ENCODE measurements around the gene GPR142. TPM values are rescaled to one million over a fixed set of nuclear protein-coding genes. Genes with fewer than 3 reads are reported as not detected.

The GPR142 gene
- total RNA-seq, 2 donors from 2014 or later = 0.31 TPM; not detected in 1

- ATAC-seq (peak; percentile 80), DNase-seq (peak in 1 of 2 donors; percentile 63)
- intact Hi-C loops (cut with DNase I, micrococcal nuclease) = no loop called here
Observed at GRCh38 chr17:74361230-74362068, 5.9 kb upstream of the GPR142 start, which contains the start of gene BTBD17. TSS of gene BTBD17 (minus strand) at chr17:74361868. CDS start at chr17:74361819, 49 bp downstream.

- intact Hi-C loops (cut with DNase I, micrococcal nuclease) = no loop called here
- no peak for DNase-seq
- no peak for ATAC-seq
Observed at GRCh38 chr17:74362069-74362405, 5.3 kb upstream of the GPR142 start.

- ATAC-seq (no peak), DNase-seq (no peak)
- intact Hi-C loops (cut with DNase I, micrococcal nuclease) = no loop called here
Observed at GRCh38 chr17:74362810-74363498, 4.4 kb upstream of the GPR142 start.

- peak; percentile 84 for ATAC-seq
- intact Hi-C loops (cut with DNase I, micrococcal nuclease) = no loop called here
- peak; percentile 63 to 82 for DNase-seq
Observed at GRCh38 chr17:74368341-74369081, 1.2 kb downstream of the GPR142 start.

- DNase-seq (peak; percentile 50 to 72), ATAC-seq (peak; percentile 43)
- intact Hi-C loops (cut with DNase I, micrococcal nuclease) = no loop called here
Observed at GRCh38 chr17:74369221-74369620, 1.9 kb downstream of the GPR142 start.

GRCh38 chr17:74369665-74370490 lies 2.6 kb downstream of the GPR142 start:
- DNase-seq (no peak), ATAC-seq (no peak)
- intact Hi-C loops (cut with DNase I, micrococcal nuclease) = no loop called here

- intact Hi-C loops (cut with DNase I, micrococcal nuclease) = no loop called here
- DNase-seq = no peak
- ATAC-seq = no peak
Observed at GRCh38 chr17:74371653-74372147, 4.4 kb downstream of the GPR142 start.

- intact Hi-C loops (cut with DNase I, micrococcal nuclease) = no loop called here
- ATAC-seq = no peak
- DNase-seq = no peak
Observed at GRCh38 chr17:74372426-74372825, 5.1 kb downstream of the GPR142 start.

GRCh38 chr17:74373838-74374606 lies 6.7 kb downstream of the GPR142 start:
- DNase-seq = peak; percentile 56 to 76
- intact Hi-C loops (cut with DNase I, micrococcal nuclease) = no loop called here

GRCh38 chr17:74374858-74375257 lies 7.6 kb downstream of the GPR142 start:
- ATAC-seq (no peak), DNase-seq (no peak)
- intact Hi-C loops (cut with DNase I, micrococcal nuclease) = loop anchor here in 1 of 2 donors (5.0 kb wide), 1 partner anchor 82 kb away; no protein-coding TSS in a partner anchor

More at GRCh38 chr17:74373838-74374606, 6.7 kb downstream of the GPR142 start:
- ATAC-seq = peak; percentile 96

- ATAC-seq (peak; percentile 69), DNase-seq (peak; percentile 88 to 98)
- intact Hi-C loops (cut with DNase I, micrococcal nuclease) = loop anchor here (2.0 to 5.0 kb wide), 2 partner anchors 77 to 78 kb away; no protein-coding TSS in a partner anchor
Observed at GRCh38 chr17:74379495-74380085, 12.3 kb downstream of the GPR142 start.

GRCh38 chr17:74380086-74380958 lies 13.0 kb downstream of the GPR142 start:
- peak; percentile 78 for ATAC-seq
- intact Hi-C loops (cut with DNase I, micrococcal nuclease) = no loop called here
- DNase-seq = peak; percentile 66 to 72

GRCh38 chr17:74380959-74381808 lies 13.9 kb downstream of the GPR142 start:
- ATAC-seq (peak; percentile 42), DNase-seq (peak; percentile 45 to 48)
- intact Hi-C loops (cut with DNase I, micrococcal nuclease) = no loop called here

- DNase-seq = no peak
- intact Hi-C loops (cut with DNase I, micrococcal nuclease) = no loop called here
- ATAC-seq = no peak
Observed at GRCh38 chr17:74383141-74383540, 15.8 kb downstream of the GPR142 start.

- intact Hi-C loops (cut with DNase I, micrococcal nuclease) = no loop called here
- ATAC-seq (no peak), DNase-seq (no peak)
Observed at GRCh38 chr17:74385201-74385600, 17.9 kb downstream of the GPR142 start.

Measured in left colon (tissue), 2 donors.